NCI-H226 (cell line): ENCODE data around the gene CUL5.

ENCODE experiments used
- DNase-seq: peaks from one replicate; pipeline ENCODE4 v3.0.0-alpha.2; 2015

CUL5 gene

DNA sequence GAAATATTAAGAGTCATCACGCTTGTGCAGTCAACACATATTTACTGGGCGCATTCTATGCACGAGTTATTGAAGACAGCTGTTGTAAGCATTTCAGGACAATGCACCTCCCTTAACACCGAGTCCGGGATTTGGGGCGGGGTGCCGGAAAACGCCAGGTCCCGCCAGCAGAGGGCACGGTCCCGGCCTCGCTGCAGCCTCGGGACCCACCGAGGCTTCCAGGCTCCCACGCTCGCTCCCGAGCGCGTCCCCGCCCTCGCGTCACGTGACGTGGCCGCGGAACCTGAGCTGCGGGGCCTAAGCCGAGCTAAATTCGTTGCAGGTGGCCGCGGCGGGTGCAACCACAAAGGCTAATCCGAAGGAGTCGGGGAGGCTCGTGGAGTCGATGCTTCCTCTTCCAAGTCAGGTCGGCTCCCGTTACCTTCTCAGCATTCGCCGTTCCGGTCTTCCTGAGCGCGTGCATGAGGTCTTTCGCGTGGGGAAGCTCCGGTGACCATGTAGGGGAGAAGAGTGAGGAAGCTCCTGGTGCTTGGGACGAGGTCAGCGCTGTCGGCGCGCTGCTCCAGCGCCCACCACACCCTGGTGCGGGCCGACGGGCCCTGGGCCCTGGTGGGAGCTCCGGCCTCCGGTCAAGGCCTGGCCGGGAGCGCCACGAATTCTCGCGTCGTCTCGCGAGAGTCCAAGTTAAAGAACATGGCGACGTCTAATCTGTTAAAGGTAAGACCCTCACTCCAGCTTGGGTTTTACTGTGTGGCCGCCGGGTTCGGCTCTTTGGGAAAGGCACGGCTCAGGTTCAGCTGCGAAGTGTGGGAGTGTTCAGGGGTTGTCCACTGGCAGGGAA lies at the start of gene CUL5:
CUL5 (plus strand) TSS at position 243 of the 841 bp plus-strand sequence; CDS start at position 694, 451 bp downstream.
- peak; percentile 85 for DNase-seq

DNA sequence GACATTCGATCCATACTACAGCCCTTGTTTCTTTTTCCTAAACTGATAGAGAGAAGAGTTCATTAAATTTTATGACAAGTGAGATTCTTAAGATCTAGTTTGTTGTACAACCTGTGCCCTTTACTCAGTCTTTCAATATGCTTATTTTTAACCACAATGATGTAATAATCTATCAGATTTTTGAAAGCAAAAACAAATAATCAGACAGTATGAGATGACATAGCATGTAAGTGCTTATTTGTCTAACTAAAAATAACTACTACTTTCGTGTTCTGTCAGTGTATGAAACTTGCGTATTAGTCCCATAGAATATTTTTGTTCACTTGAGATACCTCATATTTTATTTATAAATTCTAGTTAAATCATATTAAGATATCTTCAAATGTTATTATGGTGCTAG lies 47.2 kb upstream of the CUL5 start:
- DNase-seq: no peak

- DNase-seq: no peak
These were observed 46.5 kb upstream of the CUL5 start for GRCh38 chr11:107962181-107962580.

- DNase-seq: no peak
These were observed 45.6 kb upstream of the CUL5 start for GRCh38 chr11:107963091-107963490.

GRCh38 chr11:107969219-107969618 lies 39.5 kb upstream of the CUL5 start:
- no peak for DNase-seq

- no peak for DNase-seq
These were observed 38.6 kb upstream of the CUL5 start for GRCh38 chr11:107970049-107970448.

- DNase-seq: no peak
These were observed 35.1 kb upstream of the CUL5 start for GRCh38 chr11:107973641-107974040.

- DNase-seq: no peak
These were observed 20.1 kb upstream of the CUL5 start for GRCh38 chr11:107988397-107989158.

DNA sequence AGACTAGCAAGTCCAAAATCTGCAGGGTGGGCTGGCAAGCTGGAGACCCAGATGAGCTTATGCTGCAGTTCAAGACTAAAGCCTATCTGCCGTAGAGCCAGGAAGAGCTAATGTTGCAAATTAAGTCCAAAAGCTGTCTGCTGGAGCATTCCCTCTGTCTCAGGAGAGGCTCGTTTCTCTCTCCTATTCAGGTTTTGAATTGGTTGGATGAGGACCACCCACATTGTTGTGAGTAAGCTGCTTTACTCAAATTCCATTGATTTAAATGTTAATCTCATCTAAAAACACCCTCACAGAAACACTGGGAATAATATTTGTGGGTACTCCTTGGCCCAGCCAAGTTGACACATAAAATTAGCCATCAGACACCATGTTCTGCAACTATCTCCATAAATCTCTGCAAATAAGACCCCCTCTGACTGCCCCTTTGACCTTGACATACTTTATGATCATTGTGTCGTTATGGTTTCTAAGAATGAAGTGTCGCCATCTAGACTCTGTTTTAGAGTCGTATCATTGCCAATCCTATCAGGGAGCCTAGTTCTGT lies 16.8 kb upstream of the CUL5 start:
- no peak for DNase-seq

GRCh38 chr11:107996006-107996776 lies 12.5 kb upstream of the CUL5 start:
- no peak for DNase-seq

DNA sequence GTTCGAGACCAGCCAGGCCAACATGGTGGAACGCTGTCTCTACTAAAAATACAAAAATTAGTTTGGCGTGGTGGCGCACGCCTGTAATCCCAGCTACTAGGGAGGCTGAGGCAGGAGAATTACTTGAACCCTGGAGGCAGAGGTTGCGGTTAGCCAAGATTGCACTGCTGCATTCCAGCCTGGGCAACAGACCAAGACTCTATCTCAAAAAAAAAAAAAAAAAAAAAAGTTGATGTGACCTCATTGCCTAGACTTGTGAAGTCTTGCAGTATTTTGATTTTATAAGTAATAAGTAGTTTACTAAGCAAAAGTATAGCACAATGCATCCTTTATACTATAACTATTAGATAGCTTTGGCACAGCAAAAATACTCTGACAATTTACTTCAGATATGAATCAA lies 9.9 kb upstream of the CUL5 start:
- peak; percentile 3 for DNase-seq

GRCh38 chr11:107999759-108000455 lies 8.8 kb upstream of the CUL5 start:
- DNase-seq: peak; percentile 69

DNA sequence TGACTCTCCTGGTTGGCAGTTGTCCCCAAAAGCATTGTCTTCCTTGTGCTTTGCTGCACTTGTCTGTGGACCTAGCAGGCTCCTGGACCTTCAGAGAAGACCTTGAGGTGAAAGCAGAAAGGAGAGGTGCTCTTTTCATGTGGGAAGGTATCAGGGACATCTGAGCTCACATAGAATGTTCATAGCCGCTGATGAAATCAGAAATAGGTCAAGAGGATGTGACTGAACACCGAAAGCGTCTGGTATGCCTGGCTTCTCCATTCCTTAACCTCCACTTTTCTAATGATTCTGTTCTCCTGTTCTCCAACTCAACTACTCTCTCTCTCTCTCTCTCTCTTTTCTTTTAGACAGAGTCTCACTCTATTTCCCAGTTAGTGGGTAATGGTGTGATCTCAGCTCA lies 6.2 kb upstream of the CUL5 start:
- DNase-seq: no peak

GRCh38 chr11:108003623-108004022 lies 5.1 kb upstream of the CUL5 start:
- no peak for DNase-seq

DNA sequence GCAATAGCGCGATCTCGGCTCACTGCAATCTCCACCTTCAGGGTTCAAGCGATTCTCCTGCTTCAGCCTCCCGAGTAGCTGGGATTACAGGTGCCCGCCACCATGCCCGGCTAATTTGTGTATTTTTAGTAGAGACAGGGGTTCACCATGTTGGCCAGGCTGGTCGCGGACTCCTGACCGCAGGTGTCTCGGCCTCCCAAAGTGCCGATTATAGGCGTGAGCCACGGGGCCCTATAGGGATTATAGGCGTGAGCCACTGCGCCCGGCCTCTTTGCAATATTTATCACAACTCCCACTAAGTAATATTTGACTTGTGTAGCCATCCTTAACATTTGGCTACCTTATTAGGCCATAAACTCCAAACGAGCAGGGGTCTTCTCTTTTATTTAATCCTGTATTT lies 879 bp upstream of the CUL5 start:
- no peak for DNase-seq

GRCh38 chr11:108009497-108010370 lies 1.0 kb downstream of the CUL5 start:
- DNase-seq: no peak

DNA sequence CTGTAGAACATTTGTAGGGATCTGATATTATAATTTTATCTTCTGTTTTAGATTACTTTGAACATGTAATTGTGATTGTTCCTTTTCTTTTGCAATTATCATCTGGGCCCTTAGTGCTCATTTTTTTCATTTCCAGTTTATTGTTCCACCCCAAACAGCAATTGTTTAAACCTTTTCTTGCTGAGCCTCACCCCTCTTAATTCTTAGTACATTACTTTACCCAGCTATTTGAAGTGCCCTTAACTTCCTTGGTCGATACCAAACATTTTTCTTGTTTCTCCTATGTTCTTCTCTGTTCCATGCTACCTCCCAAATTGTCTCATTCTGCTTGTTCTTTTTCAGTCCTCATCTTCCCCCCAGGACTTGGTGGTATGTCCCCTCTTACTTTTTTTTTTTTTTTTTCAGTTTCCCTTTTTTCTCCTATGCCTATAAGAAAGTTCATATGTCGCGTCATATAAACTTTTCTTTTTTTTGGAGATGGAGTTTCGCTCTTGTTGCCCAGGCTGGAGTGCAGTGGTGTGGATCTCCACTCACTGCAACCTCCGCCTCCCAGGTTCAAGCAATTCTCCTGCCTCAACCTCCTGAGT lies 3.5 kb downstream of the CUL5 start:
- no peak for DNase-seq

DNA sequence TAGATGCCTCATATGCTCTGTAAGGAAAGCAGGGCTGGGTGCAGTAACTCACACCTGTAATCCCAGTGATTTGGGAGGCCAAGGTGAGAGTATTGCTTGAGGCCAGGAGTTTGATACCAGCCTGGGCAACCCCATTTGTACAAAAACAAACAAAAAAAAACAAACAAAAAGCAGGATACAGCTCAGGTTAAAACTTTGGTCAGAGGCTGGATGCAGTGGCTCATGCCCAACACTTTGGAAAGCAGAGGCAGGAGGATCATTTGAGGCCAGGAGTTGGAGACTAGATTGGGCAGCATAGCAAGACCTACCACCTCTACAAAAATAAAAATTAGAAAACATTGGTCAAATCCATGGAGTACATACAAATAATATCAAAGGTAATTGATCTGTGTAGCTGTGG lies 7.9 kb downstream of the CUL5 start:
- no peak for DNase-seq

DNA sequence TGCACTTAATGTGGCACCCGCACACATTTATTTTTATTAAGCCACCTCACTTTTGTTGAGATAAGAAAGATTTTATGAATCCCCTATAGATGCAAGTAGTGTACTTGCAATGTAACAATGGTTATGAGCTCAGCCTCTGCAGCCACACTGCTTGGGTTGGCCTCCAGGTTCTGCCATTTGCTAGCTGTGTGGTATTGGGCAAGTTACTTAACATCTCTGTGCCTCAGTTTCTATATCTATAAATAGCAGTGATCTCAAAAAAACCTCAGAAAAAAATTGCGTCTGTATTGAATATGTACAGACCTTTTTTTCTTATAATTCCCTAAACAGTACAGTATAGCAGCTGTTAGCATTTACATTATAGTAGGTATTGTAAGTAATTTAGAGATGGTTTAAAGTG lies 10.0 kb downstream of the CUL5 start:
- DNase-seq: no peak

DNA sequence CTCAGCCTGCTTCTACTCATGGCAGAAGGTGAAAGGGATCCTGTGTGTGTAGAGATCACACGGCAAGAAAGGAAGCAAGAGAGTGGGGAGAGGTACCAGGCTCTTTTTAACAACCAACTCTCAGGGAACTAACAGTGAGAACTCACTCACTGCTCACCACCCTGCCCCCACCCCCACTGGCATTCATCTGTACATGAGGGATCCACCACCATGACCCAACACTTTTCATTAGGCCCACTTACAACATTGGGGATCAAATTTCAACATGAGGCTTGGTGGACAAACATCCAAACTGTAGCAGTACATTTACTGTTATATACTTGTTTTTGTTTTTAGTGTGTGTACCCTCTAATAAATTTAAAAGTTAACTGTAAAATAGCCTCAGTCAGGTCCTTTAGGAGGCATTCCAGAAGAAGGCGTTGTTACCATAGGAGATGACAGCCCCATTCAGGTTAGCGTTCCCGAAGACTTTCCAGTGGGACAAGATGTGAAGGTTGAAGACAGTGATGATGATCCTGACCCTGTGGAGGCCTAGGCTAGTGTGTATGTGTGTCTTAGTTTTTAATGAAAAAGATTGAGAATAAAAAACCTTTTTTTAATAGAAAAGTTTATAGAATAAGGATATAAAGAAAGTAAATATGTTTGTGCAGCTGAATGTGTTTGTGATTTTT lies 11.3 kb downstream of the CUL5 start:
- DNase-seq: no peak
